HG02678 (cell line): Measurements from ENCODE around the gene DMBT1.

Experiments
- ATAC-seq: cut with Tn5 transposase; IDR thresholded peaks from one replicate; pipeline ENCODE4 v1.9.1; 2021; ENCODE audit warnings: mild to moderate bottlenecking, moderate library complexity; ENCODE audit not compliant: unreplicated experiment

Gene DMBT1

DNA sequence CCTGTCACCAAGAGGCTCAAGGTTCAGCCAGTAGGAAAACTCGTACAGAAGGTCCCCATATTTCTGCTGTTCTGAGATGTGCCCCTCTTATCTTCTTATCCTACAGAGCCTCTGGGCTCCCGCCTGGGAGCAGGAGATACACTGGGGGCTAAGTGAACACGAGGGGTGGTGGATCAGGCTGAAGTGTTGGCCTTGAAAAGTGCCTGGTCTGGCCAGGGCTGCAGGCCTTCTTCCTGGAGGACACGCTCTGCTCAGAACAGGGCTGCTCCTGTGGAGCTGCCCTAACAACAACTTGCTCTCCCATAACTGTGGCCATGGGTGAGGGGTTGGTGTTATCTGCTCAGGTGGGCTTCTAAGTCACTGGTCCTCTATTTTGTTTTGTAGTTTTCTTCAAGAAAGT, 105.4 kb downstream of the DMBT1 start:
- ATAC-seq = no peak

DNA sequence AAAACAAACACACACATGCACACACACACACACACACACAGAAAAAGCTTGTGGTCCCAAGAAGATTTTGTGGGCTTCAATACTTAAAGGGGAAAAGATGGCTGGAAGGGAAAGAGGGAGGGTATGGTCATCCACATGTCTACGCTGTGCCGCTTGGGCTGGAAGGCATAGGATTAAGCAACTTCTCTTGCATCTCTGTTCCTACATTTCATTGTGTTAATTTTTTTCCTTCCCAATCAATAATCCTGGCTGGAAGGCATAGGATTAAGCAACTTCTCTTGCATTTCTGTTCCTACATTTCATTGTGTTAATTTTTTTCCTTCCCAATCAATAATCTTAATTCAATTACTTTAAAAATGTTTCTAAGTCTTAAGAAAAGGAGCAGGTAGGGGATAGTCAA, 108.5 kb downstream of the DMBT1 start:
- no peak for ATAC-seq

DNA sequence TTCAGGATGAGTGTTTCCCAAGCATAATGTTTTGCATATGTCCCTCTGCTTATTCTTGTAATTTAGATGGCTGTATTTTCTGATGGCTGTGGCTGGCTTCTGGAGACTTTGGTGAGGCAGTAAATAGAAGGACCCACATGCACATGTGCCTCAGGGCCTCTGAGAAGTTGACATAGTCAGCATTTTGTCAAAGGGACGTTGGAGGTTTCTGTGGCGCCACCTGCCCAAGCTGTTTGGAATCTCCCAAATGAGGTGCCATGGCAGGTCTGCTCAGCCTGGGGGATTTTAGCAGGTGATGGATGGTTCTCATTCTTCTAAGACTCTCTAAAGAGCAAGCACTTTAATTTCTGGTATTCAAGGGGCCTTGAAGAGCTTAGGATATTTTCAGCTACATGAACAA, 109.3 kb downstream of the DMBT1 start:
- ATAC-seq = no peak

DNA sequence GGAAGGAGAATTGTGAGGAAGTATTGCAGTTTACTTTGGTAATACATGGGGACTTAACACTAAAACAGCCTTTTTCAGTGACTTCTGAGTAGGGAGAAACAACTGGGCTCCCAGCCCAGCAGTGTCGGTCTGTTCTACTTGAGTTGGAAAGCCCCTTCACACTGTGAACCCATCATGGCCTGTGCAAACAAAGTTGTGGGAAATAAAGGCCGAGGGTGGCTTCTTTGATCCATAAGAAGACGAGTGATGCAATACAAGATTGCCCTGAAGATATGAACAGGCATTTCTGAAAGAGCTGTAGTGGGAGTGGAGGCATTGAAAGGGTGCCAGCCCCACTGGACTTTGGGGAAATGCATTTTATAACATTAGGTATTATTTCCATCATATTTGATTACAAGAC, 110.8 kb downstream of the DMBT1 start:
- no peak for ATAC-seq

DNA sequence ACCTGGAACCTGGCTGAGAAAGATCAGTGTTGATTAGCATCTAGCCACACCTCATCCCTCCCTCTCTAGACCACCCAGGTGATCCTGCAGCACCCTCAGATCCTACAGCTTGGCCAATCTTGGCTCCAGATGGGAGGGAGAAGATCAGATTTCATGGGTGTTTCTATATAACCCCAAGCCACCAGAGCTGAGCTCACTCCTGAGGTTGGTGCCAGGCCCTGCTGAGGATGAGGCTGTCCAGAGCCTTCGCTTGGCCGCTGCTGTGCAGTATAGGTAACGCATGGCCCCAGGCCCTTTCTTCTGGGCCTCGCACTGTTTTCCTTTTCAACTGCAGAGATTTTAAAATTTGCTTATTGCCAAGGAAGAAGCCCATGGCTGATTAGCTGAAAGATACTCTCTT, 112.1 kb downstream of the DMBT1 start:
- no peak for ATAC-seq

DNA sequence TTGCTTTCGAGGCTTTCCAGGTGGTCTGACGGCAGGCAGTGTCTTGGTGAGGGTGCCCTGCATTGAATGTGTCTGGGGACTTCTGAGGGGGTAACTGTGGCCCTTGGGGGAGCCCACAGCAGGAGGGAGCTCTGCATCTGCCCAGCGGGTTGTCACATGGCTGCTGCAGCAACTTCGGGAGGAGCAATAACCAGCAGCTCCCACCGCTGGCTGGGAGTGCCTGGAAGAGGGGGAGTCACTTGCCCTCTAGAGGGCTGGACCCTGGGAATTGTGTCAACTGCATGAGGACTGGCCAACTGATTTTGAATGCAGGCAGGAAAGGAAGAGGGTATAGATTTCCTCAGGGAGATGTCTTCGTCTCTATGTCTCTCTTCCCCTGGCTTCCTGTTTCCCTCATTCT, 112.7 kb downstream of the DMBT1 start:
- ATAC-seq = no peak

DNA sequence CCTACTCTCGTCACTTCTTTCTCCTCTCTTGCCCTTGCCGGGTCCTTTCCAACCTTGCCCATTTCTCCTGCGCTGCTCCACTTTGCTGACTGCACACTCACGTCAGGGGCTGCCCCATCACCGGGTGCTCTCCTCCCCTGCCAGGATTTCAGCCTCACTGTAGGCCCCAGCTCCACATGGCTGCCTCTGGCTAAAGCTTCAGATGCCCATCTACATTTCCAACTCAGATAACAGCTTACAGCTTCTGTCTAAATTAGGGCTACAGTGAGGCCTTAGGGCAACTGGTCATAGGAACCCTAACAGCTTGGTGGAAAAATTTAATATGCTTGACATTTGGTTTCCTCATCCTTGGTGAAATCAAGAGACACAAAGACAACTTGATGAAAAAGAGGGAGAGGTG, 113.2 kb downstream of the DMBT1 start:
- ATAC-seq = no peak

DNA sequence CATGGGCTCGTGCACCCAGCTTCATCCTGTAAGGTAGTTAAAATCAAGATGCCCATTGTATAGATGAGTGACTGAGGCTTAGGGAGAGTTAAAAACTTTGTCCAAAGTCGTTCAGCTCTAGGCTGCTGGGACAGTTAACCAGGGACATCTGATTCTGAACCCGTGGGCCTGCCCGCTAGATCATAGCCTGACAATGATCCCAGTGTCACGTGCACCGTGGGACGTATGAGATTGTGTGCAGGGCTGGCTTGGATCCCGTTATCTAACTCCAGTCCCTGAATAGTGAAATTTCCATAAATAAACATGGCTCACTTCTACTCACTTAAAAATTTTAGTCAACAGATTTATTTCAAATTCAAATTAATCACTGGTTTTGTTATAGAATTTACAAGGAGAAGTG, 114.2 kb downstream of the DMBT1 start:
- no peak for ATAC-seq

DNA sequence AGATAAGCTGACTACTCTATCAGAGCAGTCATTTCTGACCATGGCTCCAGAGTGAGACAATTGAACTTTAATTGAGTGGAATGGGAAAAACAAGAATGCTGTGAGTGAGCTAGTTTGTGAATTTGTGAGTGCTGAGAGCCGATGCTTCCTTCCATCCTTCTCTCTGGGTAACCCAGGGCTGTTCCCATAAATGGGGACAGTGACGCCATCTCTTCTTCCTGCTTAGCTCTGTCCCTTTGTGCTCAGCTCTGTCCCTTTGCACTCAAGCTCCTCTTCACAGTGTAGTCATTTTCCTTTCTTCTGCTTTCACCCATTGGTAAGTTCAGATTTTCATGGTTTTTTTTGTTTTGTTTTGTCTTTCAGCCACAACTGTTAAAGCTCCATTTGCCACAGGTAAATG, 114.7 kb downstream of the DMBT1 start:
- ATAC-seq = no peak

DNA sequence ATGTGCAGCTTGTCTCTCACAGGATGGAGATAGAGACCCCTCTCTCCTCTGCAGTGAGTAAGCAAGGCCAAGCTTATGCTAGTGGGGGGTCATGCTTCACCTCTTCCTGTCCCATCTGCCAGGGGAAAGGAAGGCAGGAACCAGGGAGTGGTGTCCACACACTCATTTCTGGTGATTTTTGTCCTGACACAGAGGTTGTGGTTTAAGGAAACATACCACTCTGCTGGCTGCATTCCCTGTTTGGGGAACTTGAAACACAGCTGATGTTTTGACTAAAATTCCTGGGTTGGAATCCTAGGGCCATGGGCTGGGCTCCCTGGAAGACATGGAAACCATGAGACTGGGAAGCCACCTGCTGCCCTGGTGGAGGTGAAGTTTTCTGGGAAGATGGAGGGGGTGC, 117.7 kb downstream of the DMBT1 start:
- ATAC-seq = no peak

DNA sequence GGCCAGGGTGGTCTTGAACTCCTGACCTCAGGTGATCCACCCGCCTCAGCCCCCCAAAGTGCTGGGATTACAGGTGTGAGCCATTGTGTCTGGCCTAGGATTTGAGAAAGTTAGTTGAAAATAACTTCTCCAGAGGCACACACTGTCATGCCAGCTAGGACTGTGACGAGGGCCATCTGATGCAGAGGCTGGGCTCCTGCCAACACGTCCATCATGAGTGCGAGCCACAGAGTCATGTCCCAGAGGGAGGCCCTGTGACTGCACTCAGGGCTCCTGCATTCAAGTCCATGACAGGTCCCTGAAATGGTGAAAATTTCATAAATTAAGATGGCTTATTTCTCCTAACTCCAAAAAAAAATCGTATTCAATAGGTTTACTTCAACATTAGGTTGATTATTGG, 122.0 kb downstream of the DMBT1 start:
- no peak for ATAC-seq

DNA sequence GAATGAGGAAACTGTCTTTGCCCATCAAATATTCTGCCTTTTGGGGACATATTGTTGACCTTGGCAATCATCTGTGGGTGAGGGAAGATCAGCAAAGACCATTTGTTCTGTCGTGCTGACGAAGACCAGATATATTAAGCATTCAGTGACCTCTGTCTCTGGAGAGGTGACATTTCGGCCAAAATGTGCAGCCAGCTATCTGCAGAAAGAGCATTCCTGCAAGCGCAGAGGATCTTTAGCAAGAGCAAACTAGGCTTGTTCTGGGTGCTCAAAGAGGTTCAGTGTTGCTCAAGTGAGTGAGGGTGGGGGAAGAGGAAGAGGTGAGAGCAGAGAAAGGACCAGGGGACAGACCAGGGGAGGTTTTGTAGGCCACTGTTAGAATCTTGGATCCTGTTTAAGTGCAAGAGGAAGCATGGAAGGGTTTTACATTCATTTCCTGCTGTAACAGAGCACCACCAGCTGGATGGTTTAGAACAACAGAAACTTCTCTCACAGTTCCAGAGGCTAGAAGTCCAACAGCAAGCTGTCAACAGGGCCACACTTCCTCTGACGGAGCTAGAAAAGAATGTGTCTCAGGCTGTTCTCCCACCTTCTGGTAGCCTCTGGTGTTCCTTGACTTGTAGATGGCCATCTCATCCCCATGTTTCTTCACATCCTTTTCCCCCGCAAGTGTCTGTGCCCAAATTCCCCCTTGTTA, 127.9 kb downstream of the DMBT1 start:
- no peak for ATAC-seq

DNA sequence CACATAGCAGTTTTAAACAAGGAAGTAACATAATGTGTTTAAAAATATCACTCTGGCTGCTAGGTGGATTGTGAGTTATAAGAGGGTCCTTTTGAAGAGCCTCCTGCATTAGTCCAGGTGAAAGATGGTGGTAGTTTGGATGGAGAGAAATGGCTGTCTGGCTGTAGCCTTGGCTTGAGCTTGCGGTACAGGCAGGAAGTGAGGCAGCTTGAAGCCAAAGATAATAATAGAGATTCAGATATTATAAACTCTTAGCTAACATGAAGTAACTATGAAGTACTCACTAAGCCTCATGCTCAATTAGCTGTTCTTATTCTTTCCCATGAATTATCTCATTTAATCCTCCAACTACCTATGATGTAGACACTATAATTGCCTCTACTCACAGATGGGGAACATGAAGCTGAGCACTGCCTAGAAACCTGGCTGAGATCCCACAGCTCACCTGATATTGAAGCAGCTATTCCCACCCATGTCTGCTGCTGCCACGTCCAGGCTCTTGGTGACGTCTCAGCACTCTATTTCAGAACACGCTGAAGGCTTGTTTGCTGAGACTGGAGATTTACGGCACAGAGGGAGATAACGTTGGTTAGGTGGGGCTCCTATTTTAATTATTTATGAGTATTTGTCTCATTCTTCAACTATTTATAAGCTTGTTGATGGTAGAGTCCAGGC, 128.7 kb downstream of the DMBT1 start:
- ATAC-seq = no peak

DNA sequence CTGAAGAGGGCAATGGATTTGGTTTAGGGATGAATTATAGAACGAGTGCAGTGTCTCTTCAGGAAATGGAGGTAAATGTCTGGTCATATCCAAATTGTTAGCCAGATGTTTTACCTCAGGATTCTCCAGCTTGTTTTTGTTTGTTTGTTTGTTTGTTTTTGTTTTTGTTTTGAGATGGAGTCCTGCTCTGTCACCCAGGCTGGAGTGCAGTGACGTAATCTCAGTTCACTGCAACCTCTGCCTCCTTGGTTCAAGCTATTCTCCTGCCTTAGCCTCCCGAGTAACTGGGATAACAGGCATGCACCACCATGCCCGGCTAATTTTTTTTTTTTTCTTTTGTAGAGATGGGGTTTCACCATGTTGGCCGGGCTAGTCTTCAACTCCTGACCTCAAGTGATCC, 132.2 kb downstream of the DMBT1 start:
- no peak for ATAC-seq
